GM04504 (cell line): Measurements from ENCODE around the gene CIC.
"Not testable (repeated sequence)": the region's sequence is repeated elsewhere in the genome, so short reads cannot be mapped to it uniquely, and the experiment has no call there.

Experiments used
- DNase-seq: peaks from one replicate; pipeline ENCODE4 v3.0.0-alpha.2; 2012; ENCODE audit warnings: low read depth

Gene CIC

GRCh38 chr19:42255766-42256745, 13.0 kb upstream of the CIC start:
- no peak for DNase-seq

GRCh38 chr19:42257842-42258241, 11.2 kb upstream of the CIC start:
- DNase-seq: not testable (repeated sequence)

GRCh38 chr19:42261763-42262162, 7.3 kb upstream of the CIC start:
- DNase-seq: no peak

- DNase-seq: not testable (repeated sequence)
Measured at GRCh38 chr19:42266105-42266504, 2.9 kb upstream of the CIC start.

- DNase-seq: not testable (repeated sequence)
Measured at GRCh38 chr19:42266928-42267603, 2.0 kb upstream of the CIC start.

- no peak for DNase-seq
Measured at GRCh38 chr19:42267644-42268141, 1.4 kb upstream of the CIC start.

- peak; percentile 99 for DNase-seq
Measured at GRCh38 chr19:42268142-42268703, 829 bp upstream of the CIC start.

- no peak for DNase-seq
Measured at GRCh38 chr19:42269478-42270345, 660 bp downstream of the CIC start.

GRCh38 chr19:42270346-42271044, 1.4 kb downstream of the CIC start:
- DNase-seq: peak; percentile 74

GRCh38 chr19:42271045-42271419, 2.0 kb downstream of the CIC start:
- DNase-seq: no peak

GRCh38 chr19:42271861-42272534, 2.9 kb downstream of the CIC start:
- no peak for DNase-seq

GRCh38 chr19:42272535-42272897, 3.5 kb downstream of the CIC start:
- DNase-seq: no peak

GRCh38 chr19:42272989-42273406, 3.9 kb downstream of the CIC start:
- DNase-seq: no peak

GRCh38 chr19:42273407-42274064, 4.5 kb downstream of the CIC start:
- DNase-seq: no peak

GRCh38 chr19:42274065-42274682, 5.1 kb downstream of the CIC start:
- DNase-seq: no peak

- no peak for DNase-seq
Measured at GRCh38 chr19:42275103-42275502, 6.1 kb downstream of the CIC start.

- no peak for DNase-seq
Measured at GRCh38 chr19:42275517-42275916, 6.5 kb downstream of the CIC start.

GRCh38 chr19:42276284-42276683, 7.2 kb downstream of the CIC start:
- DNase-seq: no peak

- DNase-seq: no peak
Measured at GRCh38 chr19:42276821-42277220, 7.8 kb downstream of the CIC start.
